Astrocyte of the spinal cord (primary cell): Measurements from ENCODE around the gene PCLAF.

Experiments
- DNase-seq: peaks from one replicate; pipeline ENCODE4 v3.0.0; 2011; ENCODE audit warnings: low read depth, low spot score
- H3K4me3 ChIP-seq: 2 replicates; pipeline ENCODE4 v1.5.1; 2011; ENCODE audit warnings: low read depth, mild to moderate bottlenecking, low read length, moderate library complexity
- in situ Hi-C: cut with HindIII; loops from 2 replicates; pipeline ENCODE4 v1.10.0; 2017; ENCODE audit warnings: low sequenced_read_pairs
- TF ChIP-seq, protein P1 (sequence below): IDR thresholded peaks from 2 replicates; pipeline ENCODE4 v1.5.1; 2012; ENCODE audit warnings: low read depth, mild to moderate bottlenecking, low read length, inconsistent platforms

PCLAF gene

DNA sequence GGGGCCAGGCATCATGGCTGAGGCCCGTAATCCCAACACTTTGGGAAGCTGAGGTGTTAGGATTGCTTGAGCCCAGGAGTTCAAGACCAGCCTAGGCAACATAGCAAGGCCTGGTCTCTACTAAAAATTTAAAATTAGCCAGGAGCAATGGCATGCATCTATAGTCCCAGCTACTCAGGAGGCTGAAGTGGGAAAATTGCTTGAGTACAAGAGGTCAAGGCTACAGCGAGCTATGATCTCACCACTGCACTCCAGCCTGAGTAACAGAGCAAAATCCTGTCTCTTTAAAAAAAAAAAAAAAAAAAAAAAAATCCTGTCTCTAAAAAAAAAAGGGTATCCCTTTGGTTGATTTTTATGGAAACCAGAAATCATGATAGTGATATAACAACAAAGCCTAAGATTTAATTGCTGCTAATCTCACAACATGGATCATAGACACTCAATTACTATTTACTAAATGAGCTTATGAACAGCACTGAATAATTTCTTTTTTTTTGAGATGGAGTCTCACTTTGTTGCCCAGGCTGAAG lies 12.1 kb downstream of the PCLAF start:
- in situ Hi-C loops = no loop called here
- no peak overlapping the region for H3K4me3 ChIP-seq
- no peak for DNase-seq
- TF ChIP-seq, protein P1, sequence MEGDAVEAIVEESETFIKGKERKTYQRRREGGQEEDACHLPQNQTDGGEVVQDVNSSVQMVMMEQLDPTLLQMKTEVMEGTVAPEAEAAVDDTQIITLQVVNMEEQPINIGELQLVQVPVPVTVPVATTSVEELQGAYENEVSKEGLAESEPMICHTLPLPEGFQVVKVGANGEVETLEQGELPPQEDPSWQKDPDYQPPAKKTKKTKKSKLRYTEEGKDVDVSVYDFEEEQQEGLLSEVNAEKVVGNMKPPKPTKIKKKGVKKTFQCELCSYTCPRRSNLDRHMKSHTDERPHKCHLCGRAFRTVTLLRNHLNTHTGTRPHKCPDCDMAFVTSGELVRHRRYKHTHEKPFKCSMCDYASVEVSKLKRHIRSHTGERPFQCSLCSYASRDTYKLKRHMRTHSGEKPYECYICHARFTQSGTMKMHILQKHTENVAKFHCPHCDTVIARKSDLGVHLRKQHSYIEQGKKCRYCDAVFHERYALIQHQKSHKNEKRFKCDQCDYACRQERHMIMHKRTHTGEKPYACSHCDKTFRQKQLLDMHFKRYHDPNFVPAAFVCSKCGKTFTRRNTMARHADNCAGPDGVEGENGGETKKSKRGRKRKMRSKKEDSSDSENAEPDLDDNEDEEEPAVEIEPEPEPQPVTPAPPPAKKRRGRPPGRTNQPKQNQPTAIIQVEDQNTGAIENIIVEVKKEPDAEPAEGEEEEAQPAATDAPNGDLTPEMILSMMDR = no peak

DNA sequence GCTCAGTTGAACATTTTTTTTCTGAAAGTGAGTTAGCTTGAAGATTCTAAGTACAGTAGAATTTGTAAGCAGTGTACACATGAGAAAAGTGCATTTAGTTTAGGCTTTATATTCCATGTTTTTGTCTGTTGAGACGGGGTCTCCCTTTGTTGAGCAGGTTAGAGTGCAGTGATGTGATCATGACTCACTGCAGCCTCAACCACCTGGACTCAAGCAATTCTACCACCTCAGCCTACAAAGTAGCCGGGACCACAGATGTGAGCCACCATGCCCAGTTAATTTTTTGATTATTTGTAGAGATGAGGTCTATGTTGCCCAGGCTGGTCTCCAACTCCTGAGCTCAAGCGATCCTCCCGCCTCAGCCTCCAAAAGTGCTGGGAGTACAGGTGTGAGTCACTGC lies 20.0 kb downstream of the PCLAF start:
- no peak for DNase-seq
- TF ChIP-seq, protein P1 = no peak
- in situ Hi-C loops = no loop called here
- H3K4me3 ChIP-seq = no peak overlapping the region

DNA sequence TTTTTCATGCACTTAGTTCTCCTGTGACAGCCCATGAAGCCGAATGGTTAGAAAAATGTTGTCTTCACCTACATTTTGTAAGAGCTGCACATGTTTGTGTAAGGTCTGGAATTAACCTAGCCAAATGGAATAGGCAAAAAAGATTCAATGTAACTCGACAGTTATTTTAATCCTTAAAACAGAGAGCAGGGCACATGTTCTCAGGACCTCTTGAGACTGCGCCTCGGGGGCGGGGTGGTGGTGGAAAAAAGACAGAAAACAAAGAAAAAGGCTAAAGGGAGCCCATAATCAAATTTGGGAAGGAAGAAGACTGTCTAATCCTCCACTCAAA lies 24.6 kb downstream of the PCLAF start:
- H3K4me3 ChIP-seq = peak overlapping the region; percentile 97
- TF ChIP-seq, protein P1 = no peak
- DNase-seq = no peak
- in situ Hi-C loops = no loop called here

DNA sequence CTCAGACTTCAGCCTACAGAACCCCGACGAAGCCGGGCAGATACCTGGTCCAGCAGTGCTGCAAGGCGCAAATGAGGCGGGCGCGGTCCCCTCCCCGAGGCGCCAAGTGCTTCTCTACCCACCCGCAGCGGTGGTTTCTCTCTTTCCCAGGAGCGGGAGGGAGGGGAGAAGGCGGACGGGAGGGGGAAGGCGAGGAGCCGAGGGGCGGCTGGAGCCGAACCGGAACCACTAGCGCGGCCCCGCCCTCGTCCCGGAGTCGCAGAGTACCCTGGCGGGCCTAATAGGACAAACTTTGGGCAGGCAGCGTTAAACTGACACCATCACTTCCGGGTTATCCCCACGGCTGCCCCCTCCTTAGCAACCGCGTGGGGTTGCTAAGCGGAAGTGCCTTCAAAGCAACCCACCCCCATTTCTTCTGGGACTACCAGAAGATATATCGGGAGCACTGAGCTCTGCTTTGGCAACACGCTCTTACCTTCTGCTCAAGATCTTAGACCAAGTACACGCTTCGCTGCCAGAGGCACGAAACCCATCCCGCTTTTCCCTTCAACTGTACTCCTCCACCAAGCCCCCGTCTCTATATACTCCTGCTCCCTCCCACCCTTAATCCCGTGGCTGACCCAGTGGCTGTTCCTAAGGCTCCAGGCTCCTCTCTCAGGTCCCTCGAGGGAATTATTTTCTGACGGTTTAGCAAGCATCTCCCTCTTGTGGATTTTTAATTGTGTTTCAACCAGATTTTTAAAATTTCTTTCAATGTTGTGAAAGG lies 25.1 kb downstream of the PCLAF start, which contains the start of gene CSNK1G1:
Gene CSNK1G1 (minus strand): TSS at position 230 of the 766 bp plus-strand sequence. CDS start 55,674 bp downstream, outside the sequence.
- peak; percentile 99 for DNase-seq
- TF ChIP-seq, protein P1 = peak; percentile 36
- peak within 1 kb of the TSS; percentile 97 for H3K4me3 ChIP-seq
- in situ Hi-C loops = no loop called here

DNA sequence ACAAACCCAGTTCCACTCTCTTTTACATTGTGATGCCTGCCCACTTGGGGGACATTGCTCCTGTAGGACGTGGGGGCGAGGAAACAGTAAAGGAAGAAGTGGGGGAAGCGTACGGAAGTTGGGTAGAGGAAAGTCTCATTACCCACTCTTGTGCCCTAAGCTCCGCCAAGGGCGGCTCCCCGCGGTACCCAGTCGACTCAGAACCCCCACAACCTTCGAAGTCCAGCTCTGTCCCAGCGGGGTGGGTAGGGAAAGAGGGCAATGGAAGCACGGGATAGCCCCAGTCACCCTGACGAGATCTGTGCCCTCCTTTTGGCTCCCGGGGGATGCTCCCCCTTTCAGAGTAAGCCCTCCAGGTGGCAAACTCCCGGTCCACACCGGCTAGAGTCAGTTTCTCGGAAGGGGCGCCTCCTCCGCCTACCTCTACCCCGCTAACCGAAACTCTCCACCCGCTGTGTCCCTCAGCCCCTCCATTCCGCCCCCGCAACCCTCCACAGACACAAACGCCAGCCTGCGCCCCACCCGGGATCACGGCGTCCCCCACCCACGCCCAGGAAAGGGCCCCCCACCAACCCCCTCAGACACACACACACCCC lies 25.8 kb downstream of the PCLAF start:
- no peak for DNase-seq
- in situ Hi-C loops = no loop called here
- peak overlapping the region; percentile 97 for H3K4me3 ChIP-seq
- TF ChIP-seq, protein P1 = no peak

DNA sequence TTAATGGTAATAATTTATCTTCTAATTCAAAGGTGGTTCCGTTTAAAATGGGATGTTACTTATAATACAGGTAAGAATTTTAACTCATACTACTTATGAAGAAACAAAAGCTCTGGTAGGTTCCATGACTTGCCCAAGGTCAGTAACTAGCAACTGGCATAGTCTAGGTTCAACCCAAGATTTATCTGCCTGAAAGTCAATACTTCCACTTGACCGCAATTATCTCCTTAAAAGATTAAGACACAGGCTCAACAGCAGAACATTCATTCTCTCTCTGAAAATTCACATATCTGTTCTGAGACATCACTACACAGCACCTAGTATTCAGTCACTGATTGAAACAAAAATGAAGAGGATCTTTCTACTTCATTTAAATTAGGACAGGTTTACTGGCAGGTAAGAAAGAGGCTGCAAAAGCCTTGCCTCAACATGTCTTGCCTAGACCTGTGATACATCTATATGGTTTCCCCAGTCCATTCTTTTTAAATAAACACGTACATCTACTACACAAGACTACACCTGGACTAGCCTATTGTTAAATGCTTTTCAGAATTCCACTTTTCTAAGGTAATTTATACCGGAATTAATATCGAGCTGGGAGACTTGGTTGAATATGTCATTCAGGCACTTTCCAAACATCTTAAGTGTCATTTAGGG lies 26.4 kb downstream of the PCLAF start:
- peak overlapping the region; percentile 97 for H3K4me3 ChIP-seq
- TF ChIP-seq, protein P1 = no peak
- in situ Hi-C loops = no loop called here
- no peak for DNase-seq
